ENCODE measurements around the gene NEO1.

- TF ChIP-seq CTCF (IDR thresholded peaks at IDR 0.05; ENCODE audit: low read depth, low read length, missing input control) (no peak), TAF1 (conservative IDR thresholded peaks at IDR 0.05) (no peak), YY1 (IDR thresholded peaks at IDR 0.05) (no peak), EGR1 (IDR thresholded peaks at IDR 0.05; ENCODE audit: low read depth in 2 of 2) (no peak), REST (IDR thresholded peaks at IDR 0.05) (no peak), SP1 (IDR thresholded peaks at IDR 0.05) (no peak), GABPA (IDR thresholded peaks at IDR 0.05 in 1 of 2, conservative IDR thresholded peaks at IDR 0.05 in 1 of 2) (no peak)
Observed at GRCh38 chr15:73021139-73021621, 31.1 kb upstream of the NEO1 start.
